Measurements from ENCODE around the gene MUTYH. TPM values are rescaled to one million over a fixed set of nuclear protein-coding genes. Genes with fewer than 3 reads are reported as not detected.

The MUTYH gene
- polyA plus RNA-seq, 1 donor from 2014 or later, result 59.8 TPM

DNA sequence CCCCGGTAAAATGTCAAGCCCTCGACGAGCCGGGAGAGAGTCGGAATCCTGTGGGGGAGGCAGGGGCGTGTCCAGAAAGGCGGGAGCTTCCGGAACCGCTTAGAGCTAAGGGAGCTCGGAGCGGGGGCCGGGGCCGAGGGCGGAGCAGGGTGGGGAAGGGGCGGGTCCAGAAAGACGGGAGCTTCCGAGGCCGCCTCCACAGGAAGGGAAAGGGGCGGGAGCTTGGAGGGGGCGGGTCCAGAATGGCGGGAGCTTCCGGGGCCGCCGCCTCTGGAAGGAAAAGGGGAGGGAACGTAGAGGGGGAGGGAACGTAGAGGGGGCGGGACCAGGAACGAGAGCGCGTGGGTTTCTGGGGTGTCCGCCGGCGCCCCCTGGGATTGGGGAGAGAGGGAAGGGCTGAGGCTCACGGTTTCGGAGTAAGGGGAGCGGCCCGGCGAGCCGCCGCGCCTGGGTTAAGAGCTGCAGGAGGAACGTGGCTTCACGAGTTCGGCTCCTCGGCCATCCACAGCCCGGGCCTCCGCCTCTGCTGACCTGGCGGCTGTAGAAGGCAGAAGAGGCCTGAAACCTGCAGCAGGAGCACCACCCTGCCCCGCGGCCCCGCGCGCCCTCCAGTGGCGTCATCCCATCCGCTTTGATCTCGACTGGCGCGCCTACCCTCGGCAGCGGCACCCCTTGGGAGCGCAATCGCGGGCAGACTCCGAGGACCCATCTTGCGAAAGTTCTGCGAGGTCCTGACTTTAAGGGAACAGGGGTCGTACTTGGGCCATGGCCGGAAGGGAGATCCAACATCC is 36.5 kb downstream of the MUTYH start:
- Histone ChIP-seq H3K9ac (ENCODE audit: low read length) (peak overlapping the region; percentile 73), H3K9me2 (ENCODE audit: insufficient read depth, low read length) (no peaks in the 10 kb centered on the region), H3K9me3 (ENCODE audit: low read length) (no peaks in the 10 kb centered on the region), H3K79me2 (replicated peaks; ENCODE audit: insufficient read depth, low read length) (no peaks in the 10 kb centered on the region), H2AFZ (ENCODE audit: low read depth, low read length) (peak overlapping the region; percentile 85), H4K20me1 (ENCODE audit: insufficient read depth) (no peaks in the 10 kb centered on the region), H3K4me2 (ENCODE audit: low read length) (peak overlapping the region; percentile 51), H3F3A (ENCODE audit: insufficient read depth, low read length, poor library complexity, severe bottlenecking) (no peaks in the 10 kb centered on the region), H3K27ac (ENCODE audit: low read length) (peak overlapping the region; percentile 51), H3K4me3 (ENCODE audit: low read length) (peak overlapping the region; percentile 93), H3K36me3 (ENCODE audit: insufficient read depth, low read length) (no peaks in the 10 kb centered on the region), H3K27me3 (ENCODE audit: insufficient read depth, low read depth, low read length) (no peaks in the 10 kb centered on the region)
- TF ChIP-seq TAF1 (IDR thresholded peaks at IDR 0.05; ENCODE audit: low read depth) (no peak), EZH2 (IDR thresholded peaks at IDR 0.05; ENCODE audit: borderline replicate concordance, insufficient read depth, low read length, poor library complexity, severe bottlenecking) (no peak), SMC3 (conservative IDR thresholded peaks at IDR 0.05; ENCODE audit: poor library complexity) (peak; percentile 79), RAD21 (conservative IDR thresholded peaks at IDR 0.05) (peak; percentile 73), MXI1 (conservative IDR thresholded peaks at IDR 0.05; ENCODE audit: poor library complexity, severe bottlenecking) (peak; percentile 55), POLR2AphosphoS5 (IDR thresholded peaks at IDR 0.05) (peak; percentile 25), EP300 (conservative IDR thresholded peaks at IDR 0.05; ENCODE audit: poor library complexity, severe bottlenecking) (peak; percentile 19)
- TF ChIP-seq, protein P1, sequence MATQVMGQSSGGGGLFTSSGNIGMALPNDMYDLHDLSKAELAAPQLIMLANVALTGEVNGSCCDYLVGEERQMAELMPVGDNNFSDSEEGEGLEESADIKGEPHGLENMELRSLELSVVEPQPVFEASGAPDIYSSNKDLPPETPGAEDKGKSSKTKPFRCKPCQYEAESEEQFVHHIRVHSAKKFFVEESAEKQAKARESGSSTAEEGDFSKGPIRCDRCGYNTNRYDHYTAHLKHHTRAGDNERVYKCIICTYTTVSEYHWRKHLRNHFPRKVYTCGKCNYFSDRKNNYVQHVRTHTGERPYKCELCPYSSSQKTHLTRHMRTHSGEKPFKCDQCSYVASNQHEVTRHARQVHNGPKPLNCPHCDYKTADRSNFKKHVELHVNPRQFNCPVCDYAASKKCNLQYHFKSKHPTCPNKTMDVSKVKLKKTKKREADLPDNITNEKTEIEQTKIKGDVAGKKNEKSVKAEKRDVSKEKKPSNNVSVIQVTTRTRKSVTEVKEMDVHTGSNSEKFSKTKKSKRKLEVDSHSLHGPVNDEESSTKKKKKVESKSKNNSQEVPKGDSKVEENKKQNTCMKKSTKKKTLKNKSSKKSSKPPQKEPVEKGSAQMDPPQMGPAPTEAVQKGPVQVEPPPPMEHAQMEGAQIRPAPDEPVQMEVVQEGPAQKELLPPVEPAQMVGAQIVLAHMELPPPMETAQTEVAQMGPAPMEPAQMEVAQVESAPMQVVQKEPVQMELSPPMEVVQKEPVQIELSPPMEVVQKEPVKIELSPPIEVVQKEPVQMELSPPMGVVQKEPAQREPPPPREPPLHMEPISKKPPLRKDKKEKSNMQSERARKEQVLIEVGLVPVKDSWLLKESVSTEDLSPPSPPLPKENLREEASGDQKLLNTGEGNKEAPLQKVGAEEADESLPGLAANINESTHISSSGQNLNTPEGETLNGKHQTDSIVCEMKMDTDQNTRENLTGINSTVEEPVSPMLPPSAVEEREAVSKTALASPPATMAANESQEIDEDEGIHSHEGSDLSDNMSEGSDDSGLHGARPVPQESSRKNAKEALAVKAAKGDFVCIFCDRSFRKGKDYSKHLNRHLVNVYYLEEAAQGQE (IDR thresholded peaks at IDR 0.05; ENCODE audit: borderline replicate concordance), result no peak
- TF ChIP-seq, protein P2, sequence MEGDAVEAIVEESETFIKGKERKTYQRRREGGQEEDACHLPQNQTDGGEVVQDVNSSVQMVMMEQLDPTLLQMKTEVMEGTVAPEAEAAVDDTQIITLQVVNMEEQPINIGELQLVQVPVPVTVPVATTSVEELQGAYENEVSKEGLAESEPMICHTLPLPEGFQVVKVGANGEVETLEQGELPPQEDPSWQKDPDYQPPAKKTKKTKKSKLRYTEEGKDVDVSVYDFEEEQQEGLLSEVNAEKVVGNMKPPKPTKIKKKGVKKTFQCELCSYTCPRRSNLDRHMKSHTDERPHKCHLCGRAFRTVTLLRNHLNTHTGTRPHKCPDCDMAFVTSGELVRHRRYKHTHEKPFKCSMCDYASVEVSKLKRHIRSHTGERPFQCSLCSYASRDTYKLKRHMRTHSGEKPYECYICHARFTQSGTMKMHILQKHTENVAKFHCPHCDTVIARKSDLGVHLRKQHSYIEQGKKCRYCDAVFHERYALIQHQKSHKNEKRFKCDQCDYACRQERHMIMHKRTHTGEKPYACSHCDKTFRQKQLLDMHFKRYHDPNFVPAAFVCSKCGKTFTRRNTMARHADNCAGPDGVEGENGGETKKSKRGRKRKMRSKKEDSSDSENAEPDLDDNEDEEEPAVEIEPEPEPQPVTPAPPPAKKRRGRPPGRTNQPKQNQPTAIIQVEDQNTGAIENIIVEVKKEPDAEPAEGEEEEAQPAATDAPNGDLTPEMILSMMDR (IDR thresholded peaks at IDR 0.05; ENCODE audit: poor library complexity, severe bottlenecking), result peak; percentile 87

DNA sequence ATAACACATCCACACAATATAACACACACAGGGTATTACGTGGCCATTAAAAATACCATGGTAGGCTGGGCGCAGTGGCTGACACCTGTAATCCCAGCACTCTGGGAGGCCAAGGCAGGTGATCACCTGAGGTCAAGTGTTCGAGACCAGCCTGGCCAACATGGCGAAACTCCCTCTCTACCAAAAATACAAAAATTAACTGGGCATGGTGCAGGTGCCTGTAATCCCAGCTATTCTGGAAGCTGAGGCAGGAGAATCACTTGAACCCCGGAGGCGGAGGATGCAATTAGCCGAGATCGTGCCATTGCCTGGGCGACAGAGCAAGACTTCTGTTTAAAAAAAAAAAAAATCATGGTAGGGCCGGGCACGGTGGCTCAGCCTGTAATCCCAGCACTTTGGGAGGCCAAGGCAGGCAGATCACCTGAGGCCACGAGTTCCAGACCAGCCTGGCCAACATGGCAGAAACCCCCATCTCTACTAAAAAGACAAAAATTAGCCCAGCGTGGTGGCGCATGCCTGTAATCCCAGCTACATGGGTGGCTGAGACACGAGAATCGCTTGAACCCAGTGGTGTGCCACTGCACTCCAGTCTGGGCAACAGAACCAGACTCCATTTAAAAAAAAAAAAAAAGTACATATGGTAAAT is 37.6 kb downstream of the MUTYH start:
- Histone ChIP-seq H4K20me1 (ENCODE audit: insufficient read depth) (no peaks in the 10 kb centered on the region), H3K9me3 (ENCODE audit: low read length) (no peaks in the 10 kb centered on the region), H3K9ac (ENCODE audit: low read length) (peak overlapping the region; percentile 62), H3K4me3 (ENCODE audit: low read length) (peak overlapping the region; percentile 93), H3K79me2 (replicated peaks; ENCODE audit: insufficient read depth, low read length) (no peaks in the 10 kb centered on the region), H2AFZ (ENCODE audit: low read depth, low read length) (peak overlapping the region; percentile 56), H3F3A (ENCODE audit: insufficient read depth, low read length, poor library complexity, severe bottlenecking) (no peaks in the 10 kb centered on the region), H3K9me2 (ENCODE audit: insufficient read depth, low read length) (no peaks in the 10 kb centered on the region), H3K36me3 (ENCODE audit: insufficient read depth, low read length) (no peaks in the 10 kb centered on the region), H3K27me3 (ENCODE audit: insufficient read depth, low read depth, low read length) (no peaks in the 10 kb centered on the region), H3K4me2 (ENCODE audit: low read length) (no peak overlapping the region), H3K27ac (ENCODE audit: low read length) (no peak overlapping the region)
- TF ChIP-seq, protein P1 (IDR thresholded peaks at IDR 0.05; ENCODE audit: borderline replicate concordance), result no peak
- TF ChIP-seq POLR2AphosphoS5 (IDR thresholded peaks at IDR 0.05) (no peak), SMC3 (conservative IDR thresholded peaks at IDR 0.05; ENCODE audit: poor library complexity) (no peak), EZH2 (IDR thresholded peaks at IDR 0.05; ENCODE audit: borderline replicate concordance, insufficient read depth, low read length, poor library complexity, severe bottlenecking) (no peak), MXI1 (conservative IDR thresholded peaks at IDR 0.05; ENCODE audit: poor library complexity, severe bottlenecking) (no peak), RAD21 (conservative IDR thresholded peaks at IDR 0.05) (no peak), EP300 (conservative IDR thresholded peaks at IDR 0.05; ENCODE audit: poor library complexity, severe bottlenecking) (no peak), TAF1 (IDR thresholded peaks at IDR 0.05; ENCODE audit: low read depth) (no peak)
- TF ChIP-seq, protein P2 (IDR thresholded peaks at IDR 0.05; ENCODE audit: poor library complexity, severe bottlenecking), result no peak
